ENCODE measurements around the gene CPLX3.

GRCh38 chr15:74826921-74827320 is 494 bp downstream of the CPLX3 start:
- TF ChIP-seq POLR2A (IDR thresholded peaks at IDR 0.05; ENCODE audit: low read depth, low read length) (no peak), POLR2AphosphoS5 (IDR thresholded peaks at IDR 0.05; ENCODE audit: low read depth, low read length) (no peak)

Data from GM12892 (cell line).